CD4-positive, alpha-beta T cell treated with Interleukin-12 subunit alpha and Interleukin-12 subunit beta, for 1 hour (primary cell): ENCODE measurements around the gene PFDN1.
"Not testable (repeated sequence)": the region's sequence is repeated elsewhere in the genome, so short reads cannot be mapped to it uniquely, and the experiment has no call there.

Experiments
- DNase-seq: peaks from one replicate; pipeline ENCODE4 v3.0.0-alpha.2; 2020

PFDN1 gene

GRCh38 chr5:140207250-140207964 lies 95.5 kb downstream of the PFDN1 start:
- no peak for DNase-seq

GRCh38 chr5:140205952-140206351 lies 96.9 kb downstream of the PFDN1 start:
- no peak for DNase-seq

- DNase-seq = no peak
Observed at GRCh38 chr5:140205216-140205615, 97.7 kb downstream of the PFDN1 start.

GRCh38 chr5:140202610-140203009 lies 100.3 kb downstream of the PFDN1 start:
- DNase-seq = no peak

GRCh38 chr5:140202078-140202477 lies 100.8 kb downstream of the PFDN1 start:
- no peak for DNase-seq

GRCh38 chr5:140198915-140199314 lies 104.0 kb downstream of the PFDN1 start:
- not testable (repeated sequence) for DNase-seq

GRCh38 chr5:140197023-140197422 lies 105.9 kb downstream of the PFDN1 start:
- no peak for DNase-seq

GRCh38 chr5:140196115-140196814 lies 106.6 kb downstream of the PFDN1 start:
- DNase-seq = no peak
